ENCODE data around the gene BLZF1.

The BLZF1 gene

GRCh38 chr1:169361281-169361680 lies 6.7 kb upstream of the BLZF1 start:
- TF ChIP-seq ZFX (IDR thresholded peaks at IDR 0.05; ENCODE audit: borderline replicate concordance), result no peak
- TF ChIP-seq, protein P1, sequence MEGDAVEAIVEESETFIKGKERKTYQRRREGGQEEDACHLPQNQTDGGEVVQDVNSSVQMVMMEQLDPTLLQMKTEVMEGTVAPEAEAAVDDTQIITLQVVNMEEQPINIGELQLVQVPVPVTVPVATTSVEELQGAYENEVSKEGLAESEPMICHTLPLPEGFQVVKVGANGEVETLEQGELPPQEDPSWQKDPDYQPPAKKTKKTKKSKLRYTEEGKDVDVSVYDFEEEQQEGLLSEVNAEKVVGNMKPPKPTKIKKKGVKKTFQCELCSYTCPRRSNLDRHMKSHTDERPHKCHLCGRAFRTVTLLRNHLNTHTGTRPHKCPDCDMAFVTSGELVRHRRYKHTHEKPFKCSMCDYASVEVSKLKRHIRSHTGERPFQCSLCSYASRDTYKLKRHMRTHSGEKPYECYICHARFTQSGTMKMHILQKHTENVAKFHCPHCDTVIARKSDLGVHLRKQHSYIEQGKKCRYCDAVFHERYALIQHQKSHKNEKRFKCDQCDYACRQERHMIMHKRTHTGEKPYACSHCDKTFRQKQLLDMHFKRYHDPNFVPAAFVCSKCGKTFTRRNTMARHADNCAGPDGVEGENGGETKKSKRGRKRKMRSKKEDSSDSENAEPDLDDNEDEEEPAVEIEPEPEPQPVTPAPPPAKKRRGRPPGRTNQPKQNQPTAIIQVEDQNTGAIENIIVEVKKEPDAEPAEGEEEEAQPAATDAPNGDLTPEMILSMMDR (IDR thresholded peaks at IDR 0.05), result no peak

DNA sequence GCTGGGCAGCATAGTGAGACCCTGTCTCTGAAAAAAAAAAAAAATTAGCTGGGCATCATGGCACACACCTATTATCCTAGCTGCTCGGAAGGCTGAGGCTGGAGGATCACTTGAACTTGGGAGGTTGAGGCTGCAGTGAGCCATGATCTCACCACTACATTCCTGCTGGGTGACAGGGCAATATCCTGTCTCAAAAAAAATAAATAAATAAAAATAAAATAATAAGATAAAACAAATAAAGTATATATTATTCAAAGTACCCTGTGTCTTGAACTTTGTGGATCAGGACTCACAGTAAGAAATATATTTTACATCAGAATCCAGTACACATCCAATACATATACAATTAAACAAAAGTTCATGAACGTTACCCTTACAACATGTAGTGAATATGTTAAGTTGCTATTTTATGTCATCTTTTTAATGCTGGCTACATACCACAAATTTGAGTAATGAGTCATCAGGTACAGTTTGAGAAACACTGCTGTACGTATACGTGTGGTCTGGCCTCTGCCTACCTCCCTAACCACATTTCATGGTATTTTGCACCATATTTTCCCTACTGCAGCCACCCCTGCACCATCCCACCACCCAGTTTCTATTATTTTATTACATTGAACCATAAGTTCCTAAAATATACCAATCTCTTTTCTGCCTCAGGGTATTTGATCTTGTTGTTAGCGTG lies 4.8 kb upstream of the BLZF1 start:
- H3K27ac ChIP-seq, result no peak overlapping the region
- no peak for TF ChIP-seq ZFX (IDR thresholded peaks at IDR 0.05; ENCODE audit: borderline replicate concordance)
- TF ChIP-seq, protein P1 (IDR thresholded peaks at IDR 0.05), result no peak

More at GRCh38 chr1:169361281-169361680, 6.7 kb upstream of the BLZF1 start:
- no peak overlapping the region for H3K27ac ChIP-seq

DNA sequence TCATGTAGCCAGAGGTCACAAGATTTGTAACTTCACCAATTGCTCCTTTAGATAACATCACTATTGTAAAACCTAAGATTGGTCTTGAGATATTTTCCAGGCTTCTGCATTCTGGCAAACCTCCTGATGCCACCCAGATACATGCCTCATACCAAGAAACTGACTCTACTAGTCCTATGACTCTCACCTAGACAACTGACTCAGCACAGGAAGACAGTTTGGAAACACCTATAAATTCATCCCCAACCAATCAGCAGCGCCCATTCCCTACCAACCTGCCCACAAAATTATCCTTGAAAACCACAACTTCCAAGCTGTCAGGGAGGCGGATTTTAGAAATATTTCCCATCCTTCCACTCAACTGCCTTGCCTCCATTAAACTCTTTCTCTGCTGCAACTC lies 3.0 kb upstream of the BLZF1 start:
- TF ChIP-seq, protein P1 (IDR thresholded peaks at IDR 0.05), result no peak
- TF ChIP-seq ZFX (IDR thresholded peaks at IDR 0.05; ENCODE audit: borderline replicate concordance), result no peak
- no peak overlapping the region for H3K27ac ChIP-seq

DNA sequence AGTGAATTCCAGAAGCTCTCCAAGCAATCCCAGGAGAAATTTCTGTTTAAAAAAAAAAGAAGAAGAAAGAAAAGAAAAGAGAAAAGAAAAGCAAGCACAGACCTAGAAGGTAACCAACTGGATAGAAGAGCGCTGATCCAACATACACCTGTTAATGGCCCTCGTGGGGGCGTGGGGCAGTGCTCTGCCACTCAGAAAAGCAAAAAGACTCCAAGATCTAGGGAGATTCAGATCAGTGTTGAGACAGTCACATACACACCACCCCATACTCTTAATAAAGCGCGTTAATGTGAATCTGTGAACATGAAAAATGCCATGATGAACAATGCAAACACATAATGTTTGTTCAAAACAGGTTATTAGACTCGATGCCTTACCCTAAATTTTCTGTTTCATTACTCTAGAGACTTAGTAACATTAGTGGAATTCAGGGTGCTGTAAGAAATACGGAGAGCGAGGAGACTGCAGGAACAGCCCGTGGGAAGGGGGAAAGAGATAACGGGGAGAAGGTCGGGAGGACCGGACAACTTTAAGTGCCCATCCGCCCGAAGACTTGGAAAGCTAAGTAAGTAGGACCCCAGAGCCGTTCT lies 804 bp upstream of the BLZF1 start:
- TF ChIP-seq, protein P1 (IDR thresholded peaks at IDR 0.05), result no peak
- TF ChIP-seq ZFX (IDR thresholded peaks at IDR 0.05; ENCODE audit: borderline replicate concordance), result no peak
- peak overlapping the region; percentile 86 for H3K27ac ChIP-seq

DNA sequence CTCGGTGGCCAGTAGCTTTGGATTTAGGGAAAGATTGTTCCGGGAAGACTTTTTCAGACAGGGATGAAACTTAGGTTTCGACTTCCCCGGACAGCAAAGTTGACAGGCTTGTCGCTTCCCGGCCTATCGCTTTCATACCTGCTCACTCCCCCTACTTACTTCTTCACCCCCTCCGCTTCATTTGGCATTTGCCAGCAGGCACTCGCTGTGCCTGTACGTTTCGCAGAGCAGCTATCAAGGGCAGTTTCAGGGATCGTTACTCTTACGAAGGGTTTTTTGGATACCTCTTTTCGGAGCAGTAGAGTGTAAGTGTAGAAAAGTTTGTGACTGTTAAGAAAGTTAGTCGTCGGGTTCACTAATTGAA lies 393 bp downstream of the BLZF1 start:
- H3K27ac ChIP-seq, result peak overlapping the region; percentile 86
- TF ChIP-seq, protein P1 (IDR thresholded peaks at IDR 0.05), result no peak
- no peak for TF ChIP-seq ZFX (IDR thresholded peaks at IDR 0.05; ENCODE audit: borderline replicate concordance)

DNA sequence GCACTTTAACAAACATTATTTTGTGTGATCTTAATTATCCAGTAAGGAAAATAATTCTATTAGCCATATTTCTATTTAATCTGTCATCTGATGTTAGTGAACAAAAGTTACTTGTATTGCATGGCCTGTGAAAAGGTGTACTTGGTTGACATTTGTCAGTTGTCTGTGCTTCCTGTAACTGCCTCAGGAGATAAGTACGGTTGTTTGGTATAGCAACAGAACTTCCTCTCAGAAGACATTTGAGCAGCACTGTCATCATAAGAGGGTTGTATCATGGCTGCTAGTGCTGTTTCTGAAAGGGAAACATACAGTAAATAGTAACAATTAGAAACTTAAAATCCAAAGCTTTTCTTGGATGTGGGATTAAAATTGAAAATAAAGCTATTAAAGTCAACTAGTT lies 3.4 kb downstream of the BLZF1 start:
- H3K27ac ChIP-seq, result no peak overlapping the region

GRCh38 chr1:169381162-169381561 lies 13.2 kb downstream of the BLZF1 start:
- no peak overlapping the region for H3K27ac ChIP-seq
- TF ChIP-seq, protein P1 (IDR thresholded peaks at IDR 0.05), result no peak
- no peak for TF ChIP-seq ZFX (IDR thresholded peaks at IDR 0.05; ENCODE audit: borderline replicate concordance)

More for the DNA sequence above, 3.4 kb downstream of the BLZF1 start:
- TF ChIP-seq, protein P1 (IDR thresholded peaks at IDR 0.05), result no peak
- TF ChIP-seq ZFX (IDR thresholded peaks at IDR 0.05; ENCODE audit: borderline replicate concordance), result no peak

Data from 22Rv1 (cell line).